Nephron (organoid): ENCODE measurements around the gene PCYT1A.

Experiments
- H3K27ac Mint-ChIP-seq, 3 experiments: 2 replicates each; pipeline ENCODE4 v1.8.0; 2020; ENCODE audit warnings: mixed read lengths in 3 of 3, mild to moderate bottlenecking in 2 of 3, moderate library complexity in 1 of 3
- H3K27me3 Mint-ChIP-seq: 2 replicates; pipeline ENCODE4 v1.8.0; 2021; ENCODE audit warnings: low read depth, mild to moderate bottlenecking, moderate library complexity, mixed read lengths
- H3K36me3 Mint-ChIP-seq: 2 replicates; pipeline ENCODE4 v1.8.0; 2020; ENCODE audit warnings: low read depth, mixed read lengths
- H3K4me1 Mint-ChIP-seq: 2 replicates; pipeline ENCODE4 v1.8.0; 2020; ENCODE audit warnings: mixed read lengths
- H3K4me3 Mint-ChIP-seq, 3 experiments: 2 replicates each; pipeline ENCODE4 v1.8.0; 2020; ENCODE audit warnings: mild to moderate bottlenecking in 3 of 3, mixed read lengths in 3 of 3, moderate library complexity in 2 of 3
- H3K9me3 Mint-ChIP-seq: 2 replicates; pipeline ENCODE4 v1.8.0; 2020; ENCODE audit warnings: mixed read lengths
- CTCF ChIP-seq, 3 experiments: fragments of 200-600 bp; sonication (generic); IDR thresholded peaks; one replicate each; pipeline ENCODE4 v1.5.0; 2021; ENCODE audit warnings: antibody characterized with exemption in 3 of 3; ENCODE audit not compliant: unreplicated experiment in 3 of 3

Gene PCYT1A

GRCh38 chr3:196327405-196327804 is 39.9 kb upstream of the PCYT1A start:
- H3K4me1 Mint-ChIP-seq, result peaks cover 10% of the 10 kb centered on the region
- no peak overlapping the region for H3K4me3 Mint-ChIP-seq
- TF ChIP-seq CTCF (IDR thresholded peaks at IDR 0.05; ENCODE audit: unreplicated experiment in 3 of 3), result no peak
- no peak overlapping the region for H3K27ac Mint-ChIP-seq
- H3K9me3 Mint-ChIP-seq, result no peaks in the 10 kb centered on the region
- no peaks in the 10 kb centered on the region for H3K36me3 Mint-ChIP-seq
- peaks cover 3% of the 10 kb centered on the region for H3K27me3 Mint-ChIP-seq

- peaks cover 3% of the 10 kb centered on the region for H3K27me3 Mint-ChIP-seq
- H3K4me1 Mint-ChIP-seq, result peaks cover 10% of the 10 kb centered on the region
- no peak overlapping the region for H3K4me3 Mint-ChIP-seq
- H3K36me3 Mint-ChIP-seq, result no peaks in the 10 kb centered on the region
- H3K9me3 Mint-ChIP-seq, result no peaks in the 10 kb centered on the region
- TF ChIP-seq CTCF (IDR thresholded peaks at IDR 0.05; ENCODE audit: unreplicated experiment in 3 of 3), result no peak
- no peak overlapping the region for H3K27ac Mint-ChIP-seq
Observed at GRCh38 chr3:196326936-196327335, 39.4 kb upstream of the PCYT1A start.

- TF ChIP-seq CTCF (IDR thresholded peaks at IDR 0.05; ENCODE audit: unreplicated experiment in 3 of 3), result peak in 2 of 3 experiments; percentile 19 to 25
- Mint-ChIP-seq H3K27ac (no peak overlapping the region), H3K4me1 (peaks cover 10% of the 10 kb centered on the region), H3K9me3 (no peaks in the 10 kb centered on the region), H3K4me3 (no peak overlapping the region), H3K36me3 (no peaks in the 10 kb centered on the region), H3K27me3 (no peaks in the 10 kb centered on the region)
Observed at GRCh38 chr3:196323691-196324090, 36.2 kb upstream of the PCYT1A start.

GRCh38 chr3:196323016-196323415 is 35.5 kb upstream of the PCYT1A start:
- TF ChIP-seq CTCF (IDR thresholded peaks at IDR 0.05; ENCODE audit: unreplicated experiment in 3 of 3), result no peak
- Mint-ChIP-seq H3K27ac (no peak overlapping the region), H3K9me3 (no peaks in the 10 kb centered on the region), H3K4me3 (no peak overlapping the region), H3K4me1 (peaks cover 10% of the 10 kb centered on the region), H3K36me3 (no peaks in the 10 kb centered on the region), H3K27me3 (no peaks in the 10 kb centered on the region)

GRCh38 chr3:196321162-196321561 is 33.6 kb upstream of the PCYT1A start:
- TF ChIP-seq CTCF (IDR thresholded peaks at IDR 0.05; ENCODE audit: unreplicated experiment in 3 of 3), result no peak
- no peak overlapping the region for H3K27ac Mint-ChIP-seq
- peaks cover 16% of the 10 kb centered on the region for H3K4me1 Mint-ChIP-seq
- H3K27me3 Mint-ChIP-seq, result no peaks in the 10 kb centered on the region
- H3K4me3 Mint-ChIP-seq, result peak overlapping the region; percentile 51 to 57 (median 56)
- no peaks in the 10 kb centered on the region for H3K36me3 Mint-ChIP-seq
- H3K9me3 Mint-ChIP-seq, result no peaks in the 10 kb centered on the region

- no peak for TF ChIP-seq CTCF (IDR thresholded peaks at IDR 0.05; ENCODE audit: unreplicated experiment in 3 of 3)
- Mint-ChIP-seq H3K27ac (peak overlapping the region in 1 of 3 experiments; percentile 35), H3K27me3 (no peaks in the 10 kb centered on the region), H3K4me3 (peak overlapping the region; percentile 40 to 74 (median 65)), H3K36me3 (no peaks in the 10 kb centered on the region), H3K4me1 (peaks cover 16% of the 10 kb centered on the region), H3K9me3 (no peaks in the 10 kb centered on the region)
Observed at GRCh38 chr3:196320137-196320536, 32.6 kb upstream of the PCYT1A start.
